ENCODE data around the gene NCOA3. TPM values are rescaled to one million over a fixed set of nuclear protein-coding genes. Genes with fewer than 3 reads are reported as not detected.
A peak's percentile ranks its signal among the peaks of the same experiment; 100 is the strongest.
"Not testable (repeated sequence)": the region's sequence is repeated elsewhere in the genome, so short reads cannot be mapped to it uniquely, and the experiment has no call there.

The NCOA3 gene
- total RNA-seq, 4 donors from 2014 or later, result 26.7 to 40.2 (median 34.5) TPM

- WGBS, 2 donors, result 0 to 1% methylated on average over 26 to 32 of the region's 34 CpGs
- intact Hi-C loops (cut with DNase I), result loop anchor here (10.0 kb wide), 1 partner anchor 122 kb away; no protein-coding TSS in a partner anchor
- H3K4me1 ChIP-seq, result peaks cover 13 to 66% (median 14%) of the 10 kb centered on the region in 3 donors
- peak overlapping the region; percentile 92 to 99 (median 96) for H3K27ac ChIP-seq
- no peaks in the 10 kb centered on the region for H3K27me3 ChIP-seq
- no peak for DNase-seq
- H3K36me3 ChIP-seq, result no peaks in the 10 kb centered on the region
- no peaks in the 10 kb centered on the region for H3K9me3 ChIP-seq
- peak overlapping the region; percentile 75 to 99 (median 85) for H3K4me3 ChIP-seq
- TF ChIP-seq CTCF (IDR thresholded peaks at IDR 0.05), result no peak
- TF ChIP-seq POLR2A (IDR thresholded peaks at IDR 0.05), result peak in 1 of 4 donors; percentile 35
Measured at GRCh38 chr20:47502271-47503239, 868 bp downstream of the NCOA3 start.

GRCh38 chr20:47503685-47504084, 2.0 kb downstream of the NCOA3 start:
- Histone ChIP-seq H3K36me3 (no peaks in the 10 kb centered on the region), H3K9me3 (no peaks in the 10 kb centered on the region), H3K4me1 (peaks cover 13 to 71% (median 14%) of the 10 kb centered on the region in 3 donors), H3K27me3 (no peaks in the 10 kb centered on the region), H3K27ac (peak overlapping the region in 1 of 4 donors; percentile 99), H3K4me3 (peak overlapping the region in 3 of 4 donors; percentile 75 to 88 (median 82))
- whole genome bisulfite sequencing, 2 donors, result 40 to 52% methylated on average over 2 of the region's 2 CpGs
- TF ChIP-seq POLR2A (IDR thresholded peaks at IDR 0.05) (no peak), CTCF (IDR thresholded peaks at IDR 0.05) (no peak)
- DNase-seq, result no peak
- intact Hi-C loops (cut with DNase I), result loop anchor here (10.0 kb wide), 1 partner anchor 121 kb away; no protein-coding TSS in a partner anchor

DNA sequence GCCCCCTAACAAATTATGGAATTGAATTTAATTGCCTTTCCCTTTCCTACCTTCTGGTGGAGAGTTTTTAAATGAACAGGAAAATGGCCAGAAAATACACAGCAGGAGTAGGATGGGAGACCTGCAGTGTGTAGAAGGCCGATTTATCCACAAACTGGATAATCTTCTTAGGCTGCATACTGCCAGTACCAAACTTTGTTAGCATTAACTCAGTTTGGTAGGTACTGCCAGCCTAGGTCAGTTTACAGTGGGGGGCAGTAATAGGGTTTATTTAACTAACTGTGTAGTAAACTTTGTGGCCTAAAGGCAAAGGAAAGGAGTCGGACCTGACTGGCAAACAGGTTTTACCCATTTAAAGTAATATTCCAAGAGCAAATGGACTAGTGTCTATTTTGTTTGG, 4.6 kb downstream of the NCOA3 start:
- DNase-seq, result no peak
- Histone ChIP-seq H3K4me1 (peaks cover 10 to 69% (median 13%) of the 10 kb centered on the region in 3 donors), H3K4me3 (no peak overlapping the region), H3K36me3 (no peaks in the 10 kb centered on the region), H3K9me3 (no peaks in the 10 kb centered on the region), H3K27ac (no peak overlapping the region), H3K27me3 (no peaks in the 10 kb centered on the region)
- intact Hi-C loops (cut with DNase I), result loop anchor here (10.0 kb wide), 1 partner anchor 118 kb away; no protein-coding TSS in a partner anchor
- TF ChIP-seq CTCF (IDR thresholded peaks at IDR 0.05), result no peak
- TF ChIP-seq POLR2A (IDR thresholded peaks at IDR 0.05), result no peak
- 41 to 50% methylated on average over 2 of the region's 2 CpGs for WGBS, 2 donors

- H3K4me3 ChIP-seq, result no peak overlapping the region
- TF ChIP-seq POLR2A (IDR thresholded peaks at IDR 0.05) (no peak), CTCF (IDR thresholded peaks at IDR 0.05) (no peak)
- no peaks in the 10 kb centered on the region for H3K9me3 ChIP-seq
- DNase-seq, result no peak
- H3K27ac ChIP-seq, result no peak overlapping the region
- H3K36me3 ChIP-seq, result no peaks in the 10 kb centered on the region
- no peaks in the 10 kb centered on the region for H3K27me3 ChIP-seq
- intact Hi-C loops (cut with DNase I), result loop anchor here (10.0 kb wide), 1 partner anchor 118 kb away; no protein-coding TSS in a partner anchor
- WGBS, 2 donors, result 15 to 20% methylated on average over 2 of the region's 2 CpGs
- peaks cover 9 to 65% (median 13%) of the 10 kb centered on the region in 3 donors for H3K4me1 ChIP-seq
Measured at GRCh38 chr20:47506850-47507249, 5.2 kb downstream of the NCOA3 start.

DNA sequence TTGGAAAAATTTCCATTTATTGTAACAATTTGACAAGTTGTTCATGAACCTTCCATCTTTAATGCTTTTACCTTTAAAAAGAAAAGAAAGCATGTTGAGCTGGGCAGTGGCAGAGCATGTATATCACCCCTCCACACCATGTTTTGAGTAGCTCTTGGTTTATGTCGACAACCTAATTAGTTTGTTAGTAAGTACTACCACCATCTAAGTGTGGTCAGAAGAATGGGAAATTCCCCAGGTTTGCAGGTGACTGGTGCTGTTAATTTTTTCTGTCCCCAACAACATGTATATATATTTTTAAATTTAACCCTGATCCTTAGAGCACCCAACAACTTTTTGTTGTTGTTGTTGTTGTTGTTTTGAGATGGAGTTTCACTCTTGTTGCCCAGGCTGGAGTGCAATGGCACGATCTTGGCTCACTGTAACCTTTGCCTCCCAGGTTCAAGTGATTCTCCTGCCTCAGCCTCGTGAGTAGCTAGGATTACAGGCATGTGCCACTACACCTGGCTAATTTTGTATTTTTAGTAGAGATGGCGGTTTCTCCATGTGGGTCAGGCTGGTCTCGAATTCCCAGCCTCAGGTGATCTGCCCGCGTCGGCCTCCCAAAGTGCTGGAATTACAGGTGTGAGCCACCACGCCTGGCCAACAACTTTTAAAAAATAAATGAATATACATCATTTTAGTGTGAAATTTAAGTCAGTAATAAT, 5.7 kb downstream of the NCOA3 start:
- not testable (repeated sequence) for DNase-seq
- WGBS, 2 donors, result 89 to 93% methylated on average over 9 of the region's 9 CpGs
- H3K4me1 ChIP-seq, result peaks cover 9 to 65% (median 13%) of the 10 kb centered on the region in 3 donors

More for the DNA sequence above, 5.7 kb downstream of the NCOA3 start:
- H3K4me3 ChIP-seq, H3K27ac ChIP-seq, H3K36me3 ChIP-seq, H3K27me3 ChIP-seq, H3K9me3 ChIP-seq: not testable (repeated sequence)
- intact Hi-C loops (cut with DNase I), result loop anchor here (10.0 kb wide), 1 partner anchor 117 kb away; no protein-coding TSS in a partner anchor

Data from esophagus squamous epithelium (tissue), 5 donors.